ENCODE measurements around the gene SNAP29. TPM values are rescaled to one million over a fixed set of nuclear protein-coding genes. Genes with fewer than 3 reads are reported as not detected.

Gene SNAP29
- total RNA-seq, 1 experiment from 2014 or later = 35.9 TPM

GRCh38 chr22:20873214-20873613 lies 14.4 kb downstream of the SNAP29 start:
- intact Hi-C loops (cut with micrococcal nuclease; ENCODE audit: unreplicated experiment) = no loop called here
- no peak for TF ChIP-seq CTCF (IDR thresholded peaks at IDR 0.05; ENCODE audit: unreplicated experiment)
- CTCF ChIA-PET = interaction anchor here (0.6 to 1.6 kb wide), 2 partner anchors 9 to 12 kb away, joined by 3 to 4 read pairs; no protein-coding TSS in a partner anchor
- H3K9me3 Mint-ChIP-seq (ENCODE audit: low read depth, unreplicated experiment) = no peaks in the 10 kb centered on the region
- H3K4me1 Mint-ChIP-seq (ENCODE audit: low read depth, unreplicated experiment) = no peaks in the 10 kb centered on the region
- H3K27ac Mint-ChIP-seq (ENCODE audit: unreplicated experiment) = no peak overlapping the region
- no peak for DNase-seq
- H3K36me3 Mint-ChIP-seq (ENCODE audit: insufficient read depth, unreplicated experiment) = peaks cover 11% of the 10 kb centered on the region
- H3K27me3 Mint-ChIP-seq (ENCODE audit: unreplicated experiment) = no peaks in the 10 kb centered on the region
- BruUV-seq (replicated peaks) = no TSS peak
- no peak overlapping the region for H3K4me3 Mint-ChIP-seq (ENCODE audit: low read depth, unreplicated experiment)

- Mint-ChIP-seq H3K4me1 (ENCODE audit: low read depth, unreplicated experiment) (no peaks in the 10 kb centered on the region), H3K27ac (ENCODE audit: unreplicated experiment) (no peak overlapping the region), H3K36me3 (ENCODE audit: insufficient read depth, unreplicated experiment) (peaks cover 14% of the 10 kb centered on the region), H3K27me3 (ENCODE audit: unreplicated experiment) (no peaks in the 10 kb centered on the region), H3K9me3 (ENCODE audit: low read depth, unreplicated experiment) (no peaks in the 10 kb centered on the region), H3K4me3 (ENCODE audit: low read depth, unreplicated experiment) (no peak overlapping the region)
- TF ChIP-seq CTCF (IDR thresholded peaks at IDR 0.05; ENCODE audit: unreplicated experiment) = no peak
- no TSS peak for BruUV-seq (replicated peaks)
- CTCF ChIA-PET = interaction anchor here (0.7 to 0.8 kb wide), 2 partner anchors 62 to 98 kb away, joined by 3 to 5 read pairs; no protein-coding TSS in a partner anchor
- no peak for DNase-seq
- intact Hi-C loops (cut with micrococcal nuclease; ENCODE audit: unreplicated experiment) = no loop called here
These were observed 16.5 kb downstream of the SNAP29 start for GRCh38 chr22:20875296-20875695.

- Mint-ChIP-seq H3K4me3 (ENCODE audit: low read depth, unreplicated experiment) (no peak overlapping the region), H3K36me3 (ENCODE audit: insufficient read depth, unreplicated experiment) (peaks cover 18% of the 10 kb centered on the region), H3K9me3 (ENCODE audit: low read depth, unreplicated experiment) (no peaks in the 10 kb centered on the region), H3K4me1 (ENCODE audit: low read depth, unreplicated experiment) (peaks cover 20% of the 10 kb centered on the region), H3K27me3 (ENCODE audit: unreplicated experiment) (no peaks in the 10 kb centered on the region), H3K27ac (ENCODE audit: unreplicated experiment) (no peak overlapping the region)
- DNase-seq = no peak
- intact Hi-C loops (cut with micrococcal nuclease; ENCODE audit: unreplicated experiment) = no loop called here
- CTCF ChIA-PET = interaction anchor here (0.7 kb wide), 1 partner anchor 15 kb away, joined by 3 read pairs; no protein-coding TSS in a partner anchor
- no TSS peak for BruUV-seq (replicated peaks)
- TF ChIP-seq CTCF (IDR thresholded peaks at IDR 0.05; ENCODE audit: unreplicated experiment) = no peak
These were observed 18.9 kb downstream of the SNAP29 start for GRCh38 chr22:20877715-20878114.

- BruUV-seq (replicated peaks) = no TSS peak
- TF ChIP-seq CTCF (IDR thresholded peaks at IDR 0.05; ENCODE audit: unreplicated experiment) = no peak
- Mint-ChIP-seq H3K9me3 (ENCODE audit: low read depth, unreplicated experiment) (no peaks in the 10 kb centered on the region), H3K27me3 (ENCODE audit: unreplicated experiment) (no peaks in the 10 kb centered on the region), H3K36me3 (ENCODE audit: insufficient read depth, unreplicated experiment) (peaks cover 19% of the 10 kb centered on the region), H3K27ac (ENCODE audit: unreplicated experiment) (peak overlapping the region; percentile 40), H3K4me3 (ENCODE audit: low read depth, unreplicated experiment) (no peak overlapping the region), H3K4me1 (ENCODE audit: low read depth, unreplicated experiment) (peaks cover 32% of the 10 kb centered on the region)
- CTCF ChIA-PET = interaction anchor here (0.6 to 1.5 kb wide), 6 partner anchors 31 to 222 kb away, joined by 3 to 4 read pairs (median 4); no protein-coding TSS in a partner anchor
- intact Hi-C loops (cut with micrococcal nuclease; ENCODE audit: unreplicated experiment) = no loop called here
- DNase-seq = peak; percentile 67
These were observed 22.4 kb downstream of the SNAP29 start for GRCh38 chr22:20881231-20881630.
